Skeletal muscle cell (primary cell): ENCODE data around the gene VPS16.
"Not testable (repeated sequence)": the region's sequence is repeated elsewhere in the genome, so short reads cannot be mapped to it uniquely, and the experiment has no call there.

ENCODE experiments used
- DNase-seq: peaks from one replicate; pipeline ENCODE4 v3.0.0-alpha.2; 2010; ENCODE audit warnings: low read depth
- H3K4me3 ChIP-seq: 2 replicates; pipeline ENCODE4 v1.5.1; 2011; ENCODE audit warnings: low read depth, mild to moderate bottlenecking, control low read depth, low read length, moderate library complexity

The VPS16 gene

GRCh38 chr20:2889209-2889608 is 48.7 kb downstream of the VPS16 start:
- DNase-seq: no peak
- no peak overlapping the region for H3K4me3 ChIP-seq

GRCh38 chr20:2889797-2890196 is 49.3 kb downstream of the VPS16 start:
- no peak for DNase-seq

GRCh38 chr20:2890742-2891141 is 50.2 kb downstream of the VPS16 start:
- DNase-seq: no peak

More at GRCh38 chr20:2889797-2890196, 49.3 kb downstream of the VPS16 start:
- no peak overlapping the region for H3K4me3 ChIP-seq

GRCh38 chr20:2891343-2891742 is 50.8 kb downstream of the VPS16 start:
- DNase-seq: no peak
- no peak overlapping the region for H3K4me3 ChIP-seq

More at GRCh38 chr20:2890742-2891141, 50.2 kb downstream of the VPS16 start:
- H3K4me3 ChIP-seq: no peak overlapping the region

GRCh38 chr20:2892376-2892775 is 51.8 kb downstream of the VPS16 start:
- no peak overlapping the region for H3K4me3 ChIP-seq
- no peak for DNase-seq

- DNase-seq: no peak
- H3K4me3 ChIP-seq: no peak overlapping the region
These were observed 53.7 kb downstream of the VPS16 start for GRCh38 chr20:2894221-2894620.

- not testable (repeated sequence) for H3K4me3 ChIP-seq, DNase-seq
These were observed 54.6 kb downstream of the VPS16 start for GRCh38 chr20:2895154-2895553.

GRCh38 chr20:2899243-2899642 is 58.7 kb downstream of the VPS16 start:
- H3K4me3 ChIP-seq: no peak overlapping the region
- no peak for DNase-seq

GRCh38 chr20:2900845-2901592 is 60.5 kb downstream of the VPS16 start:
- DNase-seq: no peak
- H3K4me3 ChIP-seq: no peak overlapping the region

- no peak for DNase-seq
- H3K4me3 ChIP-seq: no peak overlapping the region
These were observed 61.7 kb downstream of the VPS16 start for GRCh38 chr20:2902291-2902690.

GRCh38 chr20:2902818-2903217 is 62.3 kb downstream of the VPS16 start:
- no peak overlapping the region for H3K4me3 ChIP-seq
- no peak for DNase-seq

- H3K4me3 ChIP-seq: no peak overlapping the region
- no peak for DNase-seq
These were observed 63.1 kb downstream of the VPS16 start for GRCh38 chr20:2903686-2904085.

GRCh38 chr20:2907519-2907918 is 67.0 kb downstream of the VPS16 start:
- DNase-seq: no peak
- H3K4me3 ChIP-seq: no peak overlapping the region

- DNase-seq: no peak
- H3K4me3 ChIP-seq: no peak overlapping the region
These were observed 69.4 kb downstream of the VPS16 start for GRCh38 chr20:2909953-2910352.

- no peak overlapping the region for H3K4me3 ChIP-seq
- DNase-seq: no peak
These were observed 70.7 kb downstream of the VPS16 start for GRCh38 chr20:2911200-2911599.

- H3K4me3 ChIP-seq: no peak overlapping the region
- DNase-seq: no peak
These were observed 73.6 kb downstream of the VPS16 start for GRCh38 chr20:2914160-2914559.
